ENCODE data around the gene AMPD3.

- no peak for TF ChIP-seq CTCF (conservative IDR thresholded peaks at IDR 0.05; ENCODE audit: low read depth, low read length)
- TF ChIP-seq EZH2 (IDR thresholded peaks at IDR 0.05; ENCODE audit: borderline replicate concordance, low read depth, low read length, poor library complexity, severe bottlenecking): no peak
These were observed 46.0 kb downstream of the AMPD3 start for GRCh38 chr11:10500757-10501684.
